GM19438 (cell line): ENCODE data around the gene ANTXRL.
"Not testable (repeated sequence)": the region's sequence is repeated elsewhere in the genome, so short reads cannot be mapped to it uniquely, and the experiment has no call there.

Experiments
- ATAC-seq: cut with Tn5 transposase; IDR thresholded peaks from one replicate; pipeline ENCODE4 v1.9.1; 2021; ENCODE audit warnings: low read depth; ENCODE audit not compliant: unreplicated experiment

The ANTXRL gene

GRCh38 chr10:46254007-46254383, 32.8 kb upstream of the ANTXRL start:
- ATAC-seq: no peak

GRCh38 chr10:46254467-46254866, 32.3 kb upstream of the ANTXRL start:
- ATAC-seq: no peak

- ATAC-seq: not testable (repeated sequence)
Measured at GRCh38 chr10:46255210-46255609, 31.6 kb upstream of the ANTXRL start.

GRCh38 chr10:46255801-46256747, 30.7 kb upstream of the ANTXRL start:
- ATAC-seq: peak; percentile 62

GRCh38 chr10:46257099-46257498, 29.7 kb upstream of the ANTXRL start:
- ATAC-seq: no peak

- not testable (repeated sequence) for ATAC-seq
Measured at GRCh38 chr10:46262906-46263560, 23.8 kb upstream of the ANTXRL start.

GRCh38 chr10:46263831-46264268, 22.9 kb upstream of the ANTXRL start:
- no peak for ATAC-seq

- no peak for ATAC-seq
Measured at GRCh38 chr10:46264336-46264735, 22.5 kb upstream of the ANTXRL start.

- ATAC-seq: no peak
Measured at GRCh38 chr10:46264737-46265368, 21.9 kb upstream of the ANTXRL start.

GRCh38 chr10:46265566-46266305, 21.1 kb upstream of the ANTXRL start:
- ATAC-seq: not testable (repeated sequence)

- ATAC-seq: no peak
Measured at GRCh38 chr10:46266306-46266985, 20.4 kb upstream of the ANTXRL start.

GRCh38 chr10:46267132-46267985, 19.4 kb upstream of the ANTXRL start:
- ATAC-seq: no peak

- peak; percentile 58 for ATAC-seq
Measured at GRCh38 chr10:46268076-46268881, 18.5 kb upstream of the ANTXRL start.

GRCh38 chr10:46269554-46270053, 17.2 kb upstream of the ANTXRL start:
- not testable (repeated sequence) for ATAC-seq

- ATAC-seq: no peak
Measured at GRCh38 chr10:46270086-46270811, 16.5 kb upstream of the ANTXRL start.

GRCh38 chr10:46270963-46271530, 15.8 kb upstream of the ANTXRL start:
- not testable (repeated sequence) for ATAC-seq
